Epithelial cell of proximal tubule (primary cell): ENCODE data around the gene CIDEC. TPM values are rescaled to one million over a fixed set of nuclear protein-coding genes. Genes with fewer than 3 reads are reported as not detected.
"Not testable (repeated sequence)": the region's sequence is repeated elsewhere in the genome, so short reads cannot be mapped to it uniquely, and the experiment has no call there.

ENCODE experiments used
- DNase-seq: peaks from one replicate; pipeline ENCODE4 v3.0.0-alpha.2; 2011; ENCODE audit warnings: low read depth
- H3K4me3 ChIP-seq: 2 replicates; pipeline ENCODE4 v1.5.1; 2011; ENCODE audit warnings: low read depth, mild to moderate bottlenecking, low read length
- CTCF ChIP-seq: conservative IDR thresholded peaks from 2 replicates; pipeline ENCODE4 v1.5.1; 2012; ENCODE audit warnings: low read depth, mild to moderate bottlenecking, low read length
- total RNA-seq: library from RNA; depleted of rRNA; stranded (reverse); fragments of >200 nt; gene quantifications from 2 replicates; pipeline ENCODE4 v1.2.3, GENCODE V29; 2015

The CIDEC gene
- total RNA-seq, 1 donor from 2014 or later = not detected

DNA sequence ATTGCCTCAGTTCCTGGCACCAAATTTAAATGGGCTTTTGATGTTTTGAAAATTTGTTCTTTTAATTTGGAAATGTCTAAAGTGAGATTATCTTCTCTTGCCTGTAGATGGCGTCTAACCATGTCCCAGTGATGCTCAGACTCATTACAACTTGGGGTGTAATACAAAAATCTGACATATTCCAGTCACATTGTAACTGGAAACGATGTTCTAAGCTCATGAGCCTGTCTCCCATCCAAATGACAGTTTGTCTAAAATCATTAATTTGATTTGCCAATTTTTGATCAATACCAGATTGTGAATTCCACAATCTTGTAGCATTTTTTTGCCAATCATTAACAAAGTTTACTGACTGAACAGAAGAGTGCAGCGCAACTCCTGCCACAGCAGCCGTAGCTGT, 31.2 kb downstream of the CIDEC start:
- peak; percentile 57 for TF ChIP-seq CTCF
- not testable (repeated sequence) for H3K4me3 ChIP-seq, DNase-seq

- H3K4me3 ChIP-seq = not testable (repeated sequence)
Measured at GRCh38 chr3:9847870-9848269, 32.2 kb downstream of the CIDEC start.

DNA sequence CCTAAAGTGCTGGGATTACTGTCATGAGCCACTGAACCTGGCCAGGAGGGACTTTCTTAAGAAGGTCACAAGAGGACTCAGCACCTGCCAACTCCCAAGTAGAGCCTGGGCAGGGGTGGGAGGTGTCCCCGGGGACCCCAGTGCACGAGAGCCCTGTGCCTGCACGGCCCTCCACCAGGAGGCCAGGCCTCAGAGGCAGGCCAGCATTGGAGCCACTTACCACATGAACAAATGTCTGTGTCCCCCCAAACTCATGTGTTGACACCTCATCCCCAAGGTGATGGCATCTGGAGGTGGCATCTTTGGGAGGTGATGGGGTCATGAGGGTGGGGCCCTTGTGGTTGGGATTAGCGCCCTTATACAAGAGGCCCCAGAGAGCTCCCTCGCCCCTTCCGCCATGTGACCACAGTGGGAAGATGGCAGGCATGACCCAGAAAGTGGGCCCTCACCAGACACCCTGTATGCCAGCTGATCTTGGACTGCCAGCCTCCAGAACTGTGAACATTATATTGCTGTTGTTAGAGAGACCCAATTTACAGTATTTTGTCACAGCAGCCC, 33.0 kb downstream of the CIDEC start:
- no peak overlapping the region for H3K4me3 ChIP-seq
- no peak for TF ChIP-seq CTCF
- no peak for DNase-seq

More at GRCh38 chr3:9847870-9848269, 32.2 kb downstream of the CIDEC start:
- not testable (repeated sequence) for DNase-seq

- no peak for DNase-seq
- no peak overlapping the region for H3K4me3 ChIP-seq
- no peak for TF ChIP-seq CTCF
Measured at GRCh38 chr3:9846231-9846630, 33.8 kb downstream of the CIDEC start.

DNA sequence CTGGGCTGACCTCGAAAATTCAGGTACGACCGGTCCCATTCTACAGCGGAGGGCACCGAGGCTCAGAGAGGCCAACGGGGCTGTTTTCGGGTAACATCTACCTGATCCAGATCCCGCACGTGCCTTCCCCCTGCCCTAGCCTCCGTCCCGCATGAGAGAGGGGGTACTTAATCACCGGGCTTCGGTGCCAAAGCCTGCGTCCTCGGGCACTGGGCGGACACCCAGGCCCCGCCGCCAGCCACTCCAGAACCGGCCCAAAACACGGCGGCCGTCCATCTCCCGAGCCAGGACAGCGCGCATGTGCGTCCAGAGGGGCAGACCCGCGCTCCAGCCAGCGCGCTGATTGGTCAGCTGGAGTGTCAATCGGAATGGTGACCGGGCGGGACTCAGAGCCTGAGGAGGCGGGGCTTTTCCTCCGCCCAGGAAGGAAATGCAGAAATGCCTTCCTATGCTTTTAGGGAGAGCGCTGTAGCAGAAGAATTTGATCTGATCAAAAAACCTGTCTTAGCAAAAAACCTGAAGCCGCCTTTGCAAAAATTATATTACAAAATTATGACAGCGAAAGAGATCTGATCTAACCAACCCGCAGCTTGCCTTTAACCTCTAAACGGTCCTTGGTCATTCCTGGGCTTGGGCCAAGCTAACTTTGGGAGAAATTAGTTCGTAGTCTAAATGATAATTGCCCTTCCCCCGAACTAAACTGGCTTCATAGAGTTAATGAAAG, 36.2 kb downstream of the CIDEC start, which contains the start of gene RPUSD3:
TSS of gene RPUSD3 (minus strand) at position 294 of the 724 bp plus-strand sequence. CDS start at position 276, 18 bp downstream.
- DNase-seq = peak; percentile 41
- peak within 1 kb of the TSS; percentile 75 for H3K4me3 ChIP-seq
- TF ChIP-seq CTCF = no peak

- DNase-seq = no peak
- no peak overlapping the region for H3K4me3 ChIP-seq
- TF ChIP-seq CTCF = no peak
Measured at GRCh38 chr3:9841015-9841414, 39.0 kb downstream of the CIDEC start.

- no peak for DNase-seq
- TF ChIP-seq CTCF = no peak
- no peak overlapping the region for H3K4me3 ChIP-seq
Measured at GRCh38 chr3:9838856-9839255, 41.2 kb downstream of the CIDEC start.
